ENCODE results near the gene DENND4C.

GRCh38 chr9:19199012-19199411 lies 31.5 kb upstream of the DENND4C start:
- no peak for TF ChIP-seq CTCF (IDR thresholded peaks at IDR 0.05)
- TF ChIP-seq POLR2A (IDR thresholded peaks at IDR 0.05), result no peak
- TF ChIP-seq POLR2AphosphoS5 (IDR thresholded peaks at IDR 0.05), result no peak
- no peak for TF ChIP-seq EP300 (IDR thresholded peaks at IDR 0.05)

All from sigmoid colon (tissue), 4 donors.